Stimulated activated CD8-positive, alpha-beta memory T cell treated with anti-CD3 and anti-CD28 coated beads, Interleukin-4, amount 100 ng/mL, for 48 hours (primary cell): ENCODE results near the gene PLXDC1.

ENCODE experiments used
- DNase-seq: peaks from one replicate; pipeline ENCODE4 v3.0.0-alpha.2; 2020

PLXDC1 gene

GRCh38 chr17:39151150-39151942 lies at the start of gene PLXDC1:
Gene PLXDC1, minus strand, starts transcription at chr17:39151637. Its CDS starts 200 bp downstream, at chr17:39151437.
- no peak for DNase-seq

GRCh38 chr17:39200957-39201510 lies 49.6 kb upstream of the PLXDC1 start:
- no peak for DNase-seq

GRCh38 chr17:39200070-39200879 lies 48.8 kb upstream of the PLXDC1 start, which contains the start of gene RPL19:
Gene RPL19, plus strand, starts transcription at chr17:39200283. Its CDS starts 62 bp downstream, at chr17:39200345.
- DNase-seq, result peak; percentile 86

- peak; percentile 92 for DNase-seq
These were observed 48.3 kb upstream of the PLXDC1 start for GRCh38 chr17:39199820-39200069.

GRCh38 chr17:39198186-39198566 lies 46.7 kb upstream of the PLXDC1 start:
- no peak for DNase-seq

- DNase-seq, result peak; percentile 81
These were observed 46.1 kb upstream of the PLXDC1 start, which contains the start of gene CACNB1 for GRCh38 chr17:39197380-39198185. Gene CACNB1, minus strand, starts transcription at chr17:39197669. Its CDS starts 174 bp downstream, at chr17:39197495.

- no peak for DNase-seq
These were observed 45.4 kb upstream of the PLXDC1 start for GRCh38 chr17:39196808-39197291.

- DNase-seq, result no peak
These were observed 44.9 kb upstream of the PLXDC1 start for GRCh38 chr17:39196241-39196807.

GRCh38 chr17:39195568-39196160 lies 44.2 kb upstream of the PLXDC1 start:
- no peak for DNase-seq

GRCh38 chr17:39194985-39195524 lies 43.6 kb upstream of the PLXDC1 start:
- no peak for DNase-seq

- DNase-seq, result no peak
These were observed 42.9 kb upstream of the PLXDC1 start for GRCh38 chr17:39194089-39194984.

GRCh38 chr17:39193346-39193745 lies 41.9 kb upstream of the PLXDC1 start:
- no peak for DNase-seq

GRCh38 chr17:39192901-39193300 lies 41.5 kb upstream of the PLXDC1 start:
- DNase-seq, result no peak

GRCh38 chr17:39191750-39192510 lies 40.5 kb upstream of the PLXDC1 start:
- no peak for DNase-seq

- DNase-seq, result no peak
These were observed 35.9 kb upstream of the PLXDC1 start for GRCh38 chr17:39187152-39187830.

- DNase-seq, result no peak
These were observed 35.1 kb upstream of the PLXDC1 start for GRCh38 chr17:39186481-39187002.

- no peak for DNase-seq
These were observed 32.3 kb upstream of the PLXDC1 start for GRCh38 chr17:39183720-39184119.

GRCh38 chr17:39183045-39183444 lies 31.6 kb upstream of the PLXDC1 start:
- DNase-seq, result no peak

GRCh38 chr17:39181303-39181702 lies 29.9 kb upstream of the PLXDC1 start:
- DNase-seq, result no peak
